SK-N-SH (cell line): ENCODE data around the gene FDX2. TPM values are rescaled to one million over a fixed set of nuclear protein-coding genes. Genes with fewer than 3 reads are reported as not detected.

Experiments
- CTCF ChIA-PET: fragments of 300-600, 350-600 bp; formaldehyde crosslinking; extraction: SDS; loops from one replicate; lab custom pipeline; 2021; lab: Yijun Ruan, JAX
- POLR2A ChIA-PET: fragments of 350-600 bp; sonication (Branson Sonifier 250); formaldehyde crosslinking; extraction: SDS; loops from one replicate; lab custom pipeline; 2020; ENCODE audit warnings: antibody characterized with exemption, inconsistent platforms; lab: Yijun Ruan, JAX
- DNase-seq: peaks from one replicate; pipeline ENCODE4 v3.0.0; 2012
- H2AFZ ChIP-seq: fragments of 200-600 bp; sonication (generic); 2 replicates; pipeline ENCODE4 v1.8.1; 2016; ENCODE audit warnings: antibody characterized with exemption, mild to moderate bottlenecking, low read depth
- H3F3A ChIP-seq: fragments of 200-600 bp; sonication (generic); replicated peaks from 2 replicates; pipeline ENCODE3; 2016; ENCODE audit warnings: antibody characterized with exemption, mild to moderate bottlenecking; ENCODE audit not compliant: insufficient read depth
- H3K27ac ChIP-seq, 2 experiments: fragments of 200-500 bp in 1 of 2; fragments of 200-600 bp in 1 of 2; sonication (Bioruptor generic) in 1 of 2; sonication (generic), shearing (Covaris generic) in 1 of 2; 2 replicates each; pipeline versions ENCODE4 v1.5.1 to v1.6.1; 2014 to 2016; ENCODE audit warnings: low read depth in 2 of 2, inconsistent platforms in 1 of 2, low read length in 1 of 2, mild to moderate bottlenecking in 1 of 2, mixed read lengths in 1 of 2
- H3K27me3 ChIP-seq: fragments of 200-600 bp; sonication (generic), shearing (Covaris generic); 2 replicates; pipeline ENCODE4 v1.6.1; 2016; ENCODE audit warnings: mixed run types; ENCODE audit not compliant: insufficient read depth
- H3K36me3 ChIP-seq, 2 experiments: fragments of 200-500 bp in 1 of 2; fragments of 200-600 bp in 1 of 2; sonication (Bioruptor generic) in 1 of 2; sonication (generic) in 1 of 2; replicated peaks in 1 of 2; 2 replicates each; pipeline versions ENCODE3 to v1.5.1; 2014 to 2016; ENCODE audit warnings: low read length in 1 of 2, mild to moderate bottlenecking in 1 of 2; ENCODE audit not compliant: insufficient read depth in 2 of 2, control insufficient read depth in 1 of 2
- H3K4me1 ChIP-seq, 2 experiments: fragments of 200-500 bp in 1 of 2; fragments of 200-600 bp in 1 of 2; sonication (Bioruptor generic) in 1 of 2; sonication (generic), shearing (Covaris generic) in 1 of 2; 2 replicates each; pipeline versions ENCODE4 v1.5.1 to v1.6.1; 2014 to 2016; ENCODE audit warnings: low read depth in 1 of 2, low read length in 1 of 2, mixed run types in 1 of 2; ENCODE audit not compliant: insufficient read depth in 2 of 2, control insufficient read depth in 1 of 2
- H3K4me2 ChIP-seq: fragments of 200-600 bp; sonication (generic), shearing (Covaris generic); 2 replicates; pipeline ENCODE4 v1.6.1; 2017; ENCODE audit warnings: mixed run types
- H3K4me3 ChIP-seq, 2 experiments: fragments of 200-500 bp in 1 of 2; fragments of 200-600 bp in 1 of 2; sonication (Bioruptor generic) in 1 of 2; sonication (generic), shearing (Covaris generic) in 1 of 2; 2 replicates each; pipeline versions ENCODE4 v1.5.1 to v1.8.1; 2014 to 2016; ENCODE audit warnings: low read depth in 2 of 2, inconsistent platforms in 1 of 2, low read length in 1 of 2, mild to moderate bottlenecking in 1 of 2, mixed read lengths in 1 of 2, moderate library complexity in 1 of 2
- H3K79me2 ChIP-seq: fragments of 200-600 bp; sonication (generic); 2 replicates; pipeline ENCODE4 v1.8.1; 2017; ENCODE audit warnings: mild to moderate bottlenecking; ENCODE audit not compliant: insufficient read depth
- H3K9ac ChIP-seq: fragments of 200-600 bp; sonication (generic); 2 replicates; pipeline ENCODE4 v1.6.1; 2017; ENCODE audit warnings: mixed run types
- H3K9me2 ChIP-seq: fragments of 200-600 bp; sonication (generic); 2 replicates; pipeline ENCODE4 v1.6.1; 2017; ENCODE audit warnings: mixed run types
- H3K9me3 ChIP-seq: fragments of 200-600 bp; sonication (generic); 2 replicates; pipeline ENCODE4 v1.6.1; 2017; ENCODE audit warnings: mixed run types, mild to moderate bottlenecking, moderate library complexity
- H4K20me1 ChIP-seq: fragments of 200-600 bp; sonication (generic); 2 replicates; pipeline ENCODE4 v1.6.1; 2017; ENCODE audit warnings: mild to moderate bottlenecking, mixed run types; ENCODE audit not compliant: insufficient read depth
- CHD2 ChIP-seq: fragments of 150-350 bp; IDR thresholded peaks from 2 replicates; pipeline ENCODE4 v1.6.1; 2018; ENCODE audit warnings: low read length; ENCODE audit not compliant: partially characterized antibody
- EP300 ChIP-seq, 2 experiments: IDR thresholded peaks; 2 replicates each; pipeline versions ENCODE4 v1.4.0 to v1.6.1; 2012; ENCODE audit warnings: borderline replicate concordance in 1 of 2, low read depth in 1 of 2, low read length in 1 of 2
- EZH2phosphoT487 ChIP-seq: fragments of 200-600 bp; sonication (generic); IDR thresholded peaks from 2 replicates; pipeline ENCODE4 v1.6.1; 2017; ENCODE audit warnings: low read depth, mixed run types, mild to moderate bottlenecking, antibody characterized with exemption, moderate library complexity, borderline replicate concordance
- FOSL2 ChIP-seq: IDR thresholded peaks from 2 replicates; pipeline ENCODE4 v1.4.0; 2012; ENCODE audit warnings: low read depth, mild to moderate bottlenecking, moderate library complexity, borderline replicate concordance
- IRF3 ChIP-seq: fragments of 150-350 bp; IDR thresholded peaks from 2 replicates; pipeline ENCODE4 v1.6.1; 2016; ENCODE audit warnings: mild to moderate bottlenecking, low read depth, low read length
- JUND ChIP-seq: IDR thresholded peaks from 2 replicates; pipeline ENCODE4 v1.4.0; 2012
- MAX ChIP-seq: IDR thresholded peaks from 2 replicates; pipeline ENCODE4 v1.4.0; 2012; ENCODE audit warnings: low read depth
- MEF2A ChIP-seq: IDR thresholded peaks from 2 replicates; pipeline ENCODE4 v1.4.0; 2012; ENCODE audit warnings: low read depth, borderline replicate concordance
- MXI1 ChIP-seq: IDR thresholded peaks from 2 replicates; pipeline ENCODE4 v1.6.1; 2012; ENCODE audit warnings: mild to moderate bottlenecking, low read depth, low read length, improper control_type of control experiment
- NFIC ChIP-seq: IDR thresholded peaks from 2 replicates; pipeline ENCODE4 v1.4.0; 2012; ENCODE audit warnings: borderline replicate concordance
- NRF1 ChIP-seq: IDR thresholded peaks from 2 replicates; pipeline ENCODE4 v1.6.1; 2012; ENCODE audit warnings: low read depth, mild to moderate bottlenecking, low read length
- PBX3 ChIP-seq: IDR thresholded peaks from 2 replicates; pipeline ENCODE4; 2012
- RAD21 ChIP-seq: IDR thresholded peaks from 2 replicates; pipeline ENCODE4 v1.6.1; 2012; ENCODE audit warnings: mild to moderate bottlenecking, low read length
- RCOR1 ChIP-seq: fragments of 150-350 bp; IDR thresholded peaks from 2 replicates; pipeline ENCODE4 v1.6.1; 2017; ENCODE audit warnings: antibody characterized with exemption, low read length
- REST ChIP-seq: IDR thresholded peaks from 2 replicates; pipeline ENCODE4 v1.6.1; 2012; ENCODE audit warnings: mild to moderate bottlenecking, low read depth, low read length, moderate library complexity
- RFX5 ChIP-seq: IDR thresholded peaks from 2 replicates; pipeline ENCODE4 v1.6.1; 2012; ENCODE audit warnings: mild to moderate bottlenecking, improper control_type of control experiment, low read length
- SIN3A ChIP-seq: IDR thresholded peaks from 2 replicates; pipeline ENCODE4 v1.6.1; 2012; ENCODE audit warnings: low read depth, mild to moderate bottlenecking, low read length, moderate library complexity, borderline replicate concordance
- SMC3 ChIP-seq: IDR thresholded peaks from 2 replicates; pipeline ENCODE4 v1.6.1; 2012; ENCODE audit warnings: low read depth, low read length, improper control_type of control experiment
- TAF1 ChIP-seq: IDR thresholded peaks from 2 replicates; pipeline ENCODE4 v1.6.1; 2012; ENCODE audit warnings: low read depth, mild to moderate bottlenecking, low read length, moderate library complexity, borderline replicate concordance
- TEAD4 ChIP-seq: IDR thresholded peaks from 2 replicates; pipeline ENCODE4 v1.4.0; 2012; ENCODE audit warnings: mild to moderate bottlenecking, borderline replicate concordance; ENCODE audit not compliant: insufficient read depth
- USF1 ChIP-seq: IDR thresholded peaks from 2 replicates; pipeline ENCODE4 v1.4.0; 2012; ENCODE audit warnings: low read depth, borderline replicate concordance
- YY1 ChIP-seq: IDR thresholded peaks from 2 replicates; pipeline ENCODE4 v1.4.0; 2012; ENCODE audit warnings: low read depth, mild to moderate bottlenecking
- WGBS: methylation state at CpG from one replicate; pipeline ENCODE4 v1.1.6; 2017; ENCODE audit warnings: low lambda C conversion rate; 5-methylcytosine and 5-hydroxymethylcytosine counted together
- polyA plus RNA-seq, 3 experiments: library from polyadenylated mRNA; depleted of rRNA; stranded (reverse); fragments of >200 nt; gene quantifications; 2 replicates each; pipeline ENCODE4 v1.2.3, GENCODE V29; 2012

FDX2 gene
- polyA plus RNA-seq, 1 of the 3 experiments (the other 2 are of a cell fraction): 45.8 TPM

- TF ChIP-seq TEAD4 (no peak), IRF3 (no peak), SMC3 (no peak), NFIC (no peak), EZH2phosphoT487 (no peak), NRF1 (no peak), SIN3A (no peak), MEF2A (no peak), CHD2 (no peak), PBX3 (no peak), USF1 (no peak), EP300 (IDR thresholded peaks at IDR 0.05; ENCODE audit: borderline replicate concordance in 1 of 2, low read depth in 1 of 2, low read length in 1 of 2) (no peak), FOSL2 (no peak)
- TF ChIP-seq, all 33 proteins: peak for 0
These were observed 27.7 kb upstream of the FDX2 start (continued) for GRCh38 chr19:10343495-10343894.

- H4K20me1 ChIP-seq: no peaks in the 10 kb centered on the region
- no peak overlapping the region for H3K9ac ChIP-seq
- no peak for DNase-seq
- no peaks in the 10 kb centered on the region for H3K27me3 ChIP-seq
- peaks cover 0 to 4% of the 10 kb centered on the region in 2 experiments; a peak in 1 of 4 replicates for H3K4me1 ChIP-seq
- H3F3A ChIP-seq: no peaks in the 10 kb centered on the region
- CTCF ChIA-PET: interaction anchor here (1.1 kb wide), 2 partner anchors 49 to 81 kb away, joined by 3 to 5 read pairs; no protein-coding TSS in a partner anchor
- H2AFZ ChIP-seq: no peak overlapping the region
- H3K4me3 ChIP-seq: no peak overlapping the region
- WGBS: 92% methylated on average over 5 of the region's 5 CpGs
- H3K9me2 ChIP-seq: no peaks in the 10 kb centered on the region
- no peaks in the 10 kb centered on the region for H3K36me3 ChIP-seq
- POLR2A ChIA-PET: no interaction called here
- H3K27ac ChIP-seq: no peak overlapping the region
- no peak overlapping the region for H3K4me2 ChIP-seq
- no peaks in the 10 kb centered on the region for H3K79me2 ChIP-seq
- H3K9me3 ChIP-seq: no peaks in the 10 kb centered on the region
- TF ChIP-seq TAF1 (no peak), SMC3 (no peak), USF1 (no peak), MEF2A (no peak), MXI1 (no peak), REST (no peak), RCOR1 (no peak), JUND (no peak), FOSL2 (no peak), MAX (no peak), YY1 (no peak), CHD2 (no peak), RFX5 (no peak), NFIC (no peak), EZH2phosphoT487 (no peak), RAD21 (no peak), SIN3A (no peak)
These were observed 24.2 kb upstream of the FDX2 start for GRCh38 chr19:10339977-10340376.
